OCI-LY3 (cell line): ENCODE measurements around the gene PPP2R2C.

Source experiments
- EZH2phosphoT487 ChIP-seq: fragments of 200-600 bp; shearing (Covaris generic); IDR thresholded peaks from 2 replicates; pipeline ENCODE4 v1.6.1; 2018; ENCODE audit warnings: antibody characterized with exemption, mixed run types, low read depth
- TF ChIP-seq, protein P1 (sequence below): fragments of 200-600, 300-600 bp; sonication (generic); IDR thresholded peaks from 2 replicates; pipeline ENCODE4 v1.5.1; 2014; ENCODE audit warnings: antibody characterized with exemption, low read length, low read depth

DNA sequence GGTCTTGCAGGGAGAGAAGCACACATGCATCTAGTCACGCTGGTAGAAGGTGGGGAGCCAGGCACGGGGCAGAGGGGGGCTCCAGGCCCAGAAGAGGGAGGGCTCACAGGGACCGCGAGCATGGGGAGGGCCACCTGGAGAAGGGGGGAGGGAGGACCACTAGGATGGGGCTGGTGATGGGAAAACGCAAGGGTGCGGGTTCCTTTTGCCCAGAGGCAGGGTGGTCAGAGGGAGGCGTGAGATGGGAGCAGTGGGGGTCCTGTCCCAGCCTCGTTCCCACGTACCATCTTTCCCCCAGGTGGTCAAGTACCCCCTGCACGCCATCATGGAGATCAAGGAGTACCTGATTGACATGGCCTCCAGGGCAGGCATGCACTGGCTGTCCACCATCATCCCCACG lies 172.1 kb downstream of the PPP2R2C start:
- TF ChIP-seq, protein P1, sequence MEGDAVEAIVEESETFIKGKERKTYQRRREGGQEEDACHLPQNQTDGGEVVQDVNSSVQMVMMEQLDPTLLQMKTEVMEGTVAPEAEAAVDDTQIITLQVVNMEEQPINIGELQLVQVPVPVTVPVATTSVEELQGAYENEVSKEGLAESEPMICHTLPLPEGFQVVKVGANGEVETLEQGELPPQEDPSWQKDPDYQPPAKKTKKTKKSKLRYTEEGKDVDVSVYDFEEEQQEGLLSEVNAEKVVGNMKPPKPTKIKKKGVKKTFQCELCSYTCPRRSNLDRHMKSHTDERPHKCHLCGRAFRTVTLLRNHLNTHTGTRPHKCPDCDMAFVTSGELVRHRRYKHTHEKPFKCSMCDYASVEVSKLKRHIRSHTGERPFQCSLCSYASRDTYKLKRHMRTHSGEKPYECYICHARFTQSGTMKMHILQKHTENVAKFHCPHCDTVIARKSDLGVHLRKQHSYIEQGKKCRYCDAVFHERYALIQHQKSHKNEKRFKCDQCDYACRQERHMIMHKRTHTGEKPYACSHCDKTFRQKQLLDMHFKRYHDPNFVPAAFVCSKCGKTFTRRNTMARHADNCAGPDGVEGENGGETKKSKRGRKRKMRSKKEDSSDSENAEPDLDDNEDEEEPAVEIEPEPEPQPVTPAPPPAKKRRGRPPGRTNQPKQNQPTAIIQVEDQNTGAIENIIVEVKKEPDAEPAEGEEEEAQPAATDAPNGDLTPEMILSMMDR = no peak
- no peak for TF ChIP-seq EZH2phosphoT487
